ENCODE results near the gene JAK1.
A peak's percentile ranks its signal among the peaks of the same experiment; 100 is the strongest.
"Not testable (repeated sequence)": the region's sequence is repeated elsewhere in the genome, so short reads cannot be mapped to it uniquely, and the experiment has no call there.

JAK1 gene

GRCh38 chr1:64966158-64966971 lies at the start of gene JAK1:
Gene JAK1, minus strand, starts transcription at chr1:64966549. Its CDS starts 80,285 bp downstream, at chr1:64886264.
- no peak for FAIRE-seq

- FAIRE-seq, result no peak
Measured at GRCh38 chr1:65014321-65014720, 48.0 kb upstream of the JAK1 start.

- no peak for FAIRE-seq
Measured at GRCh38 chr1:65011983-65012382, 45.6 kb upstream of the JAK1 start.

GRCh38 chr1:65009724-65010420 lies 43.5 kb upstream of the JAK1 start:
- FAIRE-seq, result no peak

GRCh38 chr1:65009176-65009575 lies 42.8 kb upstream of the JAK1 start:
- peak; percentile 18 for FAIRE-seq

- no peak for FAIRE-seq
Measured at GRCh38 chr1:65006806-65007205, 40.5 kb upstream of the JAK1 start.

GRCh38 chr1:65003316-65003664 lies 36.9 kb upstream of the JAK1 start:
- no peak for FAIRE-seq

GRCh38 chr1:65002508-65003315 lies 36.4 kb upstream of the JAK1 start:
- no peak for FAIRE-seq

GRCh38 chr1:65002156-65002507 lies 35.8 kb upstream of the JAK1 start:
- FAIRE-seq, result no peak

GRCh38 chr1:65001231-65001792 lies 35.0 kb upstream of the JAK1 start:
- no peak for FAIRE-seq

- FAIRE-seq, result not testable (repeated sequence)
Measured at GRCh38 chr1:64998425-64998948, 32.1 kb upstream of the JAK1 start.

GRCh38 chr1:64996541-64997257 lies 30.4 kb upstream of the JAK1 start:
- FAIRE-seq, result no peak

GRCh38 chr1:64995316-64995715 lies 29.0 kb upstream of the JAK1 start:
- no peak for FAIRE-seq

GRCh38 chr1:64986903-64987871 lies 20.8 kb upstream of the JAK1 start:
- FAIRE-seq, result no peak

- no peak for FAIRE-seq
Measured at GRCh38 chr1:64984737-64985136, 18.4 kb upstream of the JAK1 start.

- FAIRE-seq, result no peak
Measured at GRCh38 chr1:64984106-64984505, 17.8 kb upstream of the JAK1 start.

- no peak for FAIRE-seq
Measured at GRCh38 chr1:64983110-64983509, 16.8 kb upstream of the JAK1 start.

GRCh38 chr1:64981601-64982533 lies 15.5 kb upstream of the JAK1 start:
- FAIRE-seq, result no peak

- FAIRE-seq, result no peak
Measured at GRCh38 chr1:64980745-64981600, 14.6 kb upstream of the JAK1 start.
